Measurements from ENCODE around the gene OR2F1.

OR2F1 gene

GRCh38 chr7:143954544-143954943 is at the start of gene OR2F1:
Gene OR2F1 (plus strand): TSS chr7:143954844. CDS start chr7:143959971, 5,127 bp downstream.
- no peak for DNase-seq (ENCODE audit: low read depth)

GRCh38 chr7:143905509-143905908 is 49.1 kb upstream of the OR2F1 start:
- DNase-seq (ENCODE audit: low read depth) = no peak

- DNase-seq (ENCODE audit: low read depth) = no peak
These were observed 48.5 kb upstream of the OR2F1 start for GRCh38 chr7:143906151-143906550.

GRCh38 chr7:143906895-143907294 is 47.7 kb upstream of the OR2F1 start:
- DNase-seq (ENCODE audit: low read depth) = no peak

- DNase-seq (ENCODE audit: low read depth) = no peak
These were observed 46.5 kb upstream of the OR2F1 start for GRCh38 chr7:143908120-143908519.

GRCh38 chr7:143909863-143910262 is 44.8 kb upstream of the OR2F1 start:
- no peak for DNase-seq (ENCODE audit: low read depth)

GRCh38 chr7:143910473-143911248 is 44.0 kb upstream of the OR2F1 start:
- no peak for DNase-seq (ENCODE audit: low read depth)

GRCh38 chr7:143913945-143914615 is 40.6 kb upstream of the OR2F1 start:
- DNase-seq (ENCODE audit: low read depth) = no peak

- no peak for DNase-seq (ENCODE audit: low read depth)
These were observed 39.5 kb upstream of the OR2F1 start for GRCh38 chr7:143914938-143915652.

GRCh38 chr7:143924851-143925250 is 29.8 kb upstream of the OR2F1 start:
- DNase-seq (ENCODE audit: low read depth) = no peak

- no peak for DNase-seq (ENCODE audit: low read depth)
These were observed 25.3 kb upstream of the OR2F1 start for GRCh38 chr7:143929224-143929920.

GRCh38 chr7:143931739-143932138 is 22.9 kb upstream of the OR2F1 start:
- DNase-seq (ENCODE audit: low read depth) = no peak

- no peak for DNase-seq (ENCODE audit: low read depth)
These were observed 19.9 kb upstream of the OR2F1 start, which contains the start of gene OR2F2 for GRCh38 chr7:143934526-143935325. Gene OR2F2 (plus strand): TSS chr7:143935233. CDS start chr7:143935233, 0 bp downstream.

- no peak for DNase-seq (ENCODE audit: low read depth)
These were observed 18.3 kb upstream of the OR2F1 start for GRCh38 chr7:143936087-143937009.

- no peak for DNase-seq (ENCODE audit: low read depth)
These were observed 16.0 kb upstream of the OR2F1 start for GRCh38 chr7:143938379-143939243.

- no peak for DNase-seq (ENCODE audit: low read depth)
These were observed 9.2 kb upstream of the OR2F1 start for GRCh38 chr7:143945423-143945822.

- DNase-seq (ENCODE audit: low read depth) = no peak
These were observed 7.5 kb upstream of the OR2F1 start for GRCh38 chr7:143947111-143947510.

GRCh38 chr7:143948733-143949132 is 5.9 kb upstream of the OR2F1 start:
- DNase-seq (ENCODE audit: low read depth) = no peak

GRCh38 chr7:143953421-143953820 is 1.2 kb upstream of the OR2F1 start:
- DNase-seq (ENCODE audit: low read depth) = no peak

Measured in activated T-cell treated with anti-CD3 and anti-CD28 coated beads for 24 hours (primary cell).